Measurements from ENCODE around the gene SERPINA3. TPM values are rescaled to one million over a fixed set of nuclear protein-coding genes. Genes with fewer than 3 reads are reported as not detected.

SERPINA3 gene
- total RNA-seq, 4 donors from 2014 or later = 31.0 to 91.4 (median 73.2) TPM

GRCh38 chr14:94594441-94594840 is 17.8 kb upstream of the SERPINA3 start:
- 87% methylated on average over 7 of the region's 7 CpGs for WGBS
- no peak for DNase-seq (ENCODE audit: low spot score in 2 of 2)
- H3K36me3 ChIP-seq = no peaks in the 10 kb centered on the region
- H3K27me3 ChIP-seq = no peaks in the 10 kb centered on the region
- no peak overlapping the region for H3K27ac ChIP-seq
- no peaks in the 10 kb centered on the region for H3K9me3 ChIP-seq
- H3K4me1 ChIP-seq = peaks cover 12% of the 10 kb centered on the region
- H3K4me3 ChIP-seq = no peak overlapping the region
- no peak for TF ChIP-seq POLR2A (IDR thresholded peaks at IDR 0.05)
- TF ChIP-seq POLR2AphosphoS5 (IDR thresholded peaks at IDR 0.05) = no peak
- TF ChIP-seq CTCF (IDR thresholded peaks at IDR 0.05) = no peak
- TF ChIP-seq EP300 (IDR thresholded peaks at IDR 0.05) = no peak

GRCh38 chr14:94595912-94596311 is 16.3 kb upstream of the SERPINA3 start:
- DNase-seq (ENCODE audit: low spot score in 2 of 2) = no peak
- no peak overlapping the region for H3K4me3 ChIP-seq
- H3K4me1 ChIP-seq = peaks cover 24% of the 10 kb centered on the region
- no peaks in the 10 kb centered on the region for H3K9me3 ChIP-seq
- TF ChIP-seq POLR2A (IDR thresholded peaks at IDR 0.05) (no peak), POLR2AphosphoS5 (IDR thresholded peaks at IDR 0.05) (no peak), CTCF (IDR thresholded peaks at IDR 0.05) (no peak), EP300 (IDR thresholded peaks at IDR 0.05) (no peak)
- H3K36me3 ChIP-seq = no peaks in the 10 kb centered on the region
- H3K27ac ChIP-seq = no peak overlapping the region
- 82% methylated on average over 2 of the region's 2 CpGs for WGBS
- no peaks in the 10 kb centered on the region for H3K27me3 ChIP-seq

GRCh38 chr14:94596361-94596760 is 15.8 kb upstream of the SERPINA3 start:
- H3K27ac ChIP-seq = no peak overlapping the region
- no peaks in the 10 kb centered on the region for H3K27me3 ChIP-seq
- H3K9me3 ChIP-seq = no peaks in the 10 kb centered on the region
- TF ChIP-seq CTCF (IDR thresholded peaks at IDR 0.05) (no peak), POLR2AphosphoS5 (IDR thresholded peaks at IDR 0.05) (no peak), EP300 (IDR thresholded peaks at IDR 0.05) (no peak), POLR2A (IDR thresholded peaks at IDR 0.05) (no peak)
- H3K36me3 ChIP-seq = no peaks in the 10 kb centered on the region
- H3K4me3 ChIP-seq = no peak overlapping the region
- no peak for DNase-seq (ENCODE audit: low spot score in 2 of 2)
- WGBS = 86% methylated on average over 9 of the region's 9 CpGs
- peaks cover 24% of the 10 kb centered on the region for H3K4me1 ChIP-seq

- no peak overlapping the region for H3K4me3 ChIP-seq
- peaks cover 39% of the 10 kb centered on the region for H3K4me1 ChIP-seq
- DNase-seq (ENCODE audit: low spot score in 2 of 2) = no peak
- 94% methylated on average over 5 of the region's 5 CpGs for WGBS
- no peaks in the 10 kb centered on the region for H3K27me3 ChIP-seq
- no peak overlapping the region for H3K27ac ChIP-seq
- H3K9me3 ChIP-seq = no peaks in the 10 kb centered on the region
- no peaks in the 10 kb centered on the region for H3K36me3 ChIP-seq
- TF ChIP-seq POLR2A (IDR thresholded peaks at IDR 0.05) = no peak
- no peak for TF ChIP-seq EP300 (IDR thresholded peaks at IDR 0.05)
- no peak for TF ChIP-seq CTCF (IDR thresholded peaks at IDR 0.05)
- no peak for TF ChIP-seq POLR2AphosphoS5 (IDR thresholded peaks at IDR 0.05)
Observed at GRCh38 chr14:94597788-94598187, 14.4 kb upstream of the SERPINA3 start.

- Histone ChIP-seq H3K27me3 (no peaks in the 10 kb centered on the region), H3K27ac (peak overlapping the region; percentile 91), H3K9me3 (no peaks in the 10 kb centered on the region), H3K4me3 (no peak overlapping the region), H3K4me1 (peaks cover 41% of the 10 kb centered on the region), H3K36me3 (no peaks in the 10 kb centered on the region)
- DNase-seq (ENCODE audit: low spot score in 2 of 2) = no peak
- TF ChIP-seq EP300 (IDR thresholded peaks at IDR 0.05) (no peak), CTCF (IDR thresholded peaks at IDR 0.05) (no peak), POLR2A (IDR thresholded peaks at IDR 0.05) (no peak), POLR2AphosphoS5 (IDR thresholded peaks at IDR 0.05) (no peak)
- WGBS = 77% methylated on average over 7 of the region's 7 CpGs
Observed at GRCh38 chr14:94598506-94598815, 13.7 kb upstream of the SERPINA3 start.

Data from suprapubic skin (tissue), 4 donors.